Spleen (tissue), 11 donors: ENCODE data around the gene TBX5. TPM values are rescaled to one million over a fixed set of nuclear protein-coding genes. Genes with fewer than 3 reads are reported as not detected.
"Not testable (repeated sequence)": the region's sequence is repeated elsewhere in the genome, so short reads cannot be mapped to it uniquely, and the experiment has no call there.

Source experiments
- DNase-seq: peaks from one replicate; pipeline ENCODE4 v3.0.0-alpha.2; 2020
- H3K27ac ChIP-seq, 8 donors: fragments of 200-600 bp; sonication (generic) in 7 of 8; 1 replicate in 4 of 8; 2 replicates in 4 of 8; pipeline versions ENCODE4 v1.5.0 to v1.8.0; 2016 to 2021; ENCODE audit warnings: inconsistent platforms in 4 of 8, mild to moderate bottlenecking in 4 of 8, moderate library complexity in 1 of 8
- H3K27me3 ChIP-seq, 7 donors: fragments of 200-600 bp; sonication (generic) in 6 of 7; replicated peaks in 1 of 7; 1 replicate in 4 of 7; 2 replicates in 3 of 7; pipeline versions ENCODE4 v1.5.0 to v1.8.0; 2016 to 2021; ENCODE audit warnings: inconsistent platforms in 3 of 7, mild to moderate bottlenecking in 1 of 7
- H3K36me3 ChIP-seq, 6 donors: fragments of 200-600 bp; sonication (generic) in 5 of 6; 1 replicate in 4 of 6; 2 replicates in 2 of 6; pipeline versions ENCODE4 v1.5.0 to v1.8.0; 2016 to 2021; ENCODE audit warnings: inconsistent platforms in 2 of 6
- H3K4me1 ChIP-seq, 6 donors: fragments of 200-600 bp; sonication (generic) in 5 of 6; 1 replicate in 3 of 6; 2 replicates in 3 of 6; pipeline versions ENCODE4 v1.5.0 to v1.8.0; 2016 to 2021; ENCODE audit warnings: inconsistent platforms in 3 of 6
- H3K4me3 ChIP-seq, 8 donors: fragments of 200-600 bp; sonication (generic) in 7 of 8; 1 replicate in 4 of 8; 2 replicates in 4 of 8; pipeline versions ENCODE4 v1.5.0 to v1.8.0; 2016 to 2021; ENCODE audit warnings: inconsistent platforms in 4 of 8, mild to moderate bottlenecking in 4 of 8, moderate library complexity in 2 of 8
- H3K9me3 ChIP-seq, 8 donors: fragments of 200-600 bp; sonication (generic) in 7 of 8; 1 replicate in 4 of 8; 2 replicates in 4 of 8; pipeline versions ENCODE4 v1.5.0 to v1.8.0; 2016 to 2021; ENCODE audit warnings: inconsistent platforms in 4 of 8
- POLR2A ChIP-seq, 3 donors: fragments of 450-650 bp; IDR thresholded peaks; one replicate each; pipeline ENCODE4 v1.5.1; 2017; ENCODE audit warnings: antibody characterized with exemption in 3 of 3, mild to moderate bottlenecking in 1 of 3
- POLR2AphosphoS5 ChIP-seq, 3 donors: sonication (generic); formaldehyde crosslinking; IDR thresholded peaks; one replicate each; pipeline ENCODE4 v1.5.1; 2017; ENCODE audit warnings: antibody characterized with exemption in 3 of 3
- WGBS, 5 donors: extraction: QIAGEN DNeasy Blood & Tissue Kit in 3 of 5; methylation state at CpG; one replicate each; pipeline versions ENCODE4 v1.1.5 to v1.1.7; 2013 to 2018; 5-methylcytosine and 5-hydroxymethylcytosine counted together
- intact Hi-C: fragments of 100-400 bp; cut with DNase I; formaldehyde crosslinking; loops from one replicate; pipeline ENCODE4 v1.15.0; 2023; ENCODE audit warnings: low total_unique reads
- polyA plus RNA-seq, 3 donors: library from polyadenylated mRNA; stranded (reverse); fragments of 200-250 nt; gene quantifications; one replicate each; pipeline ENCODE4 v1.2.1, GENCODE V29; 2013
- total RNA-seq, 7 donors: library from RNA; depleted of rRNA in 3 of 7; stranded (reverse); fragments of >200 nt in 3 of 7; fragmentation: NEBNext Ultra II Directional in 4 of 7; extraction: Animal tissue kit (Norgen Biotek cat#: 25700) in 4 of 7; gene quantifications; one replicate each; pipeline versions ENCODE4 v1.1.0 to v1.2.1, GENCODE V29; 2016 to 2021
- TF ChIP-seq, protein P1 (sequence below), 11 experiments: fragments of 200-600 bp in 7 of 11; fragments of 450-650 bp in 4 of 11; sonication (generic) in 4 of 11; IDR thresholded peaks in 8 of 11; conservative IDR thresholded peaks in 3 of 11; 1 replicate in 7 of 11; 2 replicates in 4 of 11; pipeline versions ENCODE4 v1.4.0 to v1.8.0; 2016 to 2021; ENCODE audit warnings: antibody characterized with exemption in 11 of 11, inconsistent platforms in 4 of 11, mild to moderate bottlenecking in 1 of 11
- donor health status: healthy with polysubstance abuse.
- donor health status: DM: no; HTN: no; CAD: no; lungs with moderate emphysema.
- donor health status: DM: no; HTN: no; CAD: no.
- donor health status: Bipolar disorder and iron deficiency.
- donor health status: healthy.
- donor health status: DM: no; HTN: no; CAD: no.
- donor health status: DM: yes; HTN: yes; CAD: no.

TBX5 gene
- total and polyA plus RNA-seq, 10 donors: not detected

DNA sequence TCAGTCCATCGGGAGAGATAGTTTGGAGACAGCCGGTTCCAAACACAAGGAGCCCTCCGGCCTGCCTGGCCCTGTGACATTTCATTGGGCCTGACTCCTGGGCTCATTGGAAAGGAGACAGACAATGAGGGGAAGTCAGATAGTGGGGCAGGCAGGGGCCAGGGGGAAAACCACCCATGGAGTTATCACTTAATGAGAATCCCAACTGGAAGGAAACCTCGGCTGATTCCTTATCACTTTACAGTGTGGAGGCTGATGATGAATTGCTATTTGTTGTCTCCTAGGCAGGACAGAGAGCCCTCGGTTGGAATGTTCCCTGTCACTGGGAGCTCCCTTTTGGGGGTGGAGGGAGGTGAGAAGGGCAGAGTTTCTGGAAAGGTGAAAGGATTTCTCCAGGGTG is 44.4 kb downstream of the TBX5 start:
- H3K9me3 ChIP-seq: peaks cover 0 to 14% (median 7%) of the 10 kb centered on the region in 8 donors
- H3K4me3 ChIP-seq: no peak overlapping the region
- no peaks in the 10 kb centered on the region for H3K36me3 ChIP-seq
- no peak for DNase-seq
- TF ChIP-seq POLR2AphosphoS5 (IDR thresholded peaks at IDR 0.05) (no peak), POLR2A (IDR thresholded peaks at IDR 0.05) (no peak)
- TF ChIP-seq, protein P1, sequence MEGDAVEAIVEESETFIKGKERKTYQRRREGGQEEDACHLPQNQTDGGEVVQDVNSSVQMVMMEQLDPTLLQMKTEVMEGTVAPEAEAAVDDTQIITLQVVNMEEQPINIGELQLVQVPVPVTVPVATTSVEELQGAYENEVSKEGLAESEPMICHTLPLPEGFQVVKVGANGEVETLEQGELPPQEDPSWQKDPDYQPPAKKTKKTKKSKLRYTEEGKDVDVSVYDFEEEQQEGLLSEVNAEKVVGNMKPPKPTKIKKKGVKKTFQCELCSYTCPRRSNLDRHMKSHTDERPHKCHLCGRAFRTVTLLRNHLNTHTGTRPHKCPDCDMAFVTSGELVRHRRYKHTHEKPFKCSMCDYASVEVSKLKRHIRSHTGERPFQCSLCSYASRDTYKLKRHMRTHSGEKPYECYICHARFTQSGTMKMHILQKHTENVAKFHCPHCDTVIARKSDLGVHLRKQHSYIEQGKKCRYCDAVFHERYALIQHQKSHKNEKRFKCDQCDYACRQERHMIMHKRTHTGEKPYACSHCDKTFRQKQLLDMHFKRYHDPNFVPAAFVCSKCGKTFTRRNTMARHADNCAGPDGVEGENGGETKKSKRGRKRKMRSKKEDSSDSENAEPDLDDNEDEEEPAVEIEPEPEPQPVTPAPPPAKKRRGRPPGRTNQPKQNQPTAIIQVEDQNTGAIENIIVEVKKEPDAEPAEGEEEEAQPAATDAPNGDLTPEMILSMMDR (IDR thresholded peaks at IDR 0.05 in 8 of 11, conservative IDR thresholded peaks at IDR 0.05 in 3 of 11): no peak
- H3K27me3 ChIP-seq: peaks cover 0 to 22% (median 0%) of the 10 kb centered on the region in 7 donors
- intact Hi-C loops: no loop called here
- no peaks in the 10 kb centered on the region for H3K4me1 ChIP-seq
- no peak overlapping the region for H3K27ac ChIP-seq
- WGBS, 5 donors: 19 to 25% (median 23%) methylated on average over 5 of the region's 5 CpGs

DNA sequence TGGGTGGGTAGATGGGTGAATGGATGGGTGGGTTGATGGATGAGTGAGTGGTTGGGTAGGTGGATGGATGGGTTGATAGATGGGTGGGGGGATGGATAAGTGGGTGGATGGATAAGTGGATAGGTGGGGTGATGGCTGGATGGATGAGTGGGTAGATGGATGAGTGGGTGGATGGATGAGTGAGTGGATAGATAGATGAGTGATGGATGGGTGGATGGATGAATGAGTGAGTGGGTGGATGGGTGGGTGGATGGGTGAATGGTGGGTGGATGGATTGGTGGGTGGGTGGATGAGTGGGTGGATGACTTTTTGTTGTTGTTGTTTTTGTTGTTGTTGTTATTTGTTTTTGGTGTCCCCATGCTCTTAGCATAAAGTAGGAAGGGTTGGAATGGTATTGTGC is 45.5 kb downstream of the TBX5 start:
- DNase-seq: no peak
- intact Hi-C loops: no loop called here
- peaks cover 0 to 4% (median 0%) of the 10 kb centered on the region in 8 donors for H3K9me3 ChIP-seq
- no peaks in the 10 kb centered on the region for H3K36me3 ChIP-seq
- no peak overlapping the region for H3K4me3 ChIP-seq
- no peak overlapping the region for H3K27ac ChIP-seq
- H3K4me1 ChIP-seq: no peaks in the 10 kb centered on the region
- TF ChIP-seq, protein P1 (IDR thresholded peaks at IDR 0.05 in 8 of 11, conservative IDR thresholded peaks at IDR 0.05 in 3 of 11): no peak
- no peak for TF ChIP-seq POLR2AphosphoS5 (IDR thresholded peaks at IDR 0.05)
- TF ChIP-seq POLR2A (IDR thresholded peaks at IDR 0.05): no peak
- peaks cover 0 to 29% (median 0%) of the 10 kb centered on the region in 7 donors for H3K27me3 ChIP-seq

DNA sequence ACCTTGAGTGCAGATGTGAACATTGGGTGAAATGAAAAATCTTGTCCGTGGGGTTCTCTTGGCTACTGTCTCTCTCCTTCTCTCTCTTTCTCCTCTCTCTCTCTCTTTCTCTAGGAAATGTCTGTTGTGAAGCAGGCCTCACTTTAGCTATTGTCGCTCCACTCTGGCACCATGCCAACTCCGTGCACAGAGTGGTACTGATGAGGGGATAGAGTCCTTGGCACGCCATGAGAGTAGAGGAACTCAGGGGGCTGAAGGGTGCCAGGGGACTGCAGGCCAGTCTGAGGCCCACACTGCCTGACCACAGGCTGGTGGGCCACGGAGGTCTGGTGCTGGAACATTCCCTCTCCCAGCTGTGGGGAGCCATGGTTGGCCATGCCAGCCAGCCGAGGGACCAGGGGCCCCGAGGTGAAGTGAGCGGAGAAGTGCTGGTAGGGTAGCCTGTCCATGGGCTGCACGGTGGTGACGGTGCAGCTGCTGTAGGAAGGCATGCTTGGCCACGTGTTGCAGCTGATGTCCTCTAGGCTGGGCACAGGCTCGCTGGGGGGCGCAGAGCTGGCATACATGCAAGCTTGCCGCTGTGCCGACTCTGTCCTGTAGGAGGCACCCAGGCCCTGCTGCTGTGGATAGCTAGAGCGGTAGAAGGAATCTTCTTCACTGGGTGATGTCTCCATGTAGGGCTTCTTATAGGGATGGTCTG is 50.4 kb downstream of the TBX5 start:
- Histone ChIP-seq H3K4me1 (no peaks in the 10 kb centered on the region), H3K9me3 (no peaks in the 10 kb centered on the region), H3K27me3 (peaks cover 0 to 21% (median 0%) of the 10 kb centered on the region in 7 donors), H3K27ac (no peak overlapping the region), H3K36me3 (no peaks in the 10 kb centered on the region), H3K4me3 (no peak overlapping the region)
- intact Hi-C loops: no loop called here
- no peak for TF ChIP-seq POLR2AphosphoS5 (IDR thresholded peaks at IDR 0.05)
- WGBS, 5 donors: 56 to 67% (median 58%) methylated on average over 10 to 16 of the region's 16 CpGs
- DNase-seq: no peak

DNA sequence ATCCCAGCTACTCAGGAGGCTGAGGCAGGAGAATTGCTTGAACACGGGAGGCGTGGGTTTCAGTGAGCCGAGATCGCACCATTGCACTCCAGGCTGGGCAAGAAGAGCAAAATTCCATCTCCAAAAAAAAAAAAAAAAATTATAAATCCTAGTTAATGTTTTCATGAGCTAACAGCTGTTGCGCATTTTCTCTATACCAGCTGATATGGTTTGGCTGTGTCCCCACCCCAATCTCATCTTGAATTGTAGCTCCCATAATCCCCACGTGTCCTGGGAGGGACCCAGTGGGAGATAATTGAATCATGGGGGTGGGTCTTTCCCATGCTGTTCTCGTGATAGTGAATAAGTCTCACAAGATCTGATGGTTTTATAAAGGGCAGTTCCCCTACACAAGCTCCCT is 56.7 kb downstream of the TBX5 start:
- H3K27me3 ChIP-seq, H3K27ac ChIP-seq, H3K9me3 ChIP-seq, H3K36me3 ChIP-seq, H3K4me1 ChIP-seq, H3K4me3 ChIP-seq, intact Hi-C loops, DNase-seq: not testable (repeated sequence)
- WGBS, 5 donors: 73 to 83% (median 79%) methylated on average over 7 of the region's 7 CpGs

DNA sequence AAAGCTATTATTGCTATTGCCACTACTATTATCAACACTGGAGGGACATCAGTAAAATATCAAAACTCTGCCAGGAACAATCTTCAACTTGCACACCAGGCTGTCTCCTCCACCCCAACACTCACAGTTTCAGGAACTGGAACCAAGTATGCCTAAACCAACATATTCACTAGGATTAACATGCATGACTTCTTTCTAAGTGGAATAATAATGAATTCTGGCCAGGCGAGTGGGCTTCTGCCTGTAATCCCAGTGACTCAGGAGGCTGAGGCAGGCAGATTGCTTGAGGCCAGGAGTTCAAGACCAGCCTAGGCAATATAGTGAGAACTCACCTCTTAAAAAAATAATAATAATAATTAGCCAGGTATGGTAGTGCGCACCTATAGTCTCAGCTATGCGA is 58.1 kb downstream of the TBX5 start:
- Histone ChIP-seq H3K27me3 (peaks cover 0 to 4% (median 0%) of the 10 kb centered on the region in 7 donors), H3K27ac (no peak overlapping the region), H3K36me3 (no peaks in the 10 kb centered on the region), H3K4me3 (no peak overlapping the region), H3K9me3 (no peaks in the 10 kb centered on the region), H3K4me1 (no peaks in the 10 kb centered on the region)
- TF ChIP-seq POLR2A (IDR thresholded peaks at IDR 0.05) (no peak), POLR2AphosphoS5 (IDR thresholded peaks at IDR 0.05) (no peak)
- TF ChIP-seq, protein P1 (IDR thresholded peaks at IDR 0.05 in 8 of 11, conservative IDR thresholded peaks at IDR 0.05 in 3 of 11): no peak
- no peak for DNase-seq
- intact Hi-C loops: no loop called here
- WGBS, 5 donors: 81 to 92% (median 91%) methylated on average over 3 of the region's 3 CpGs
